ENCODE results near the gene CCDC170. TPM values are rescaled to one million over a fixed set of nuclear protein-coding genes. Genes with fewer than 3 reads are reported as not detected.

CCDC170 gene
- total and polyA plus RNA-seq, 5 donors from 2014 or later, result not detected

DNA sequence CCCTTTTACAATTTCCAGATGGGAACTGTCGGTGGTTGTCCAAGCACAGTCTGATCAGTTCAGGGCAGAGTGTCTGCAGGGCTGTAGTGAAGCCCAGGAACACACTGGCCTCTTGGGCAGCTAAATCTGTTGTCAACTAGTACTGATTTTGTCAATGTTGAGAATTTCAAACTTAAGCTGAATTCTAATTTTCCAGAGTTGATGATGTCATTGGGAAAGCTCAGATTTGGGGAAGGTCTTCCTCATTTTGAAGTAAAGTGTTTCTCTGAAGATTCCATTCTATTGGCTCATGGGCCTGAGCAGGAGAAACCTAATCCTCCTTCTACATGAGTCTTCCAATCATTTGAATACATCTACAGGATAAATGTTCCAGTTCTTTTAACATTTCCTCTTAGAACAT, 72.1 kb downstream of the CCDC170 start:
- H3K36me3 ChIP-seq (ENCODE audit: control insufficient read depth, insufficient read depth, low read length), result no peaks in the 10 kb centered on the region
- Mint-ChIP-seq H3K27me3 (peaks cover 4% of the 10 kb centered on the region), H3K9me3 (peaks cover 5 to 29% (median 7%) of the 10 kb centered on the region in 7 donors), H3K36me3 (no peaks in the 10 kb centered on the region), H3K4me1 (no peaks in the 10 kb centered on the region), H3K27ac (no peak overlapping the region), H3K4me3 (no peak overlapping the region)
- H3K4me1 ChIP-seq (ENCODE audit: control insufficient read depth, insufficient read depth, low read length, poor library complexity, severe bottlenecking), result no peaks in the 10 kb centered on the region
- DNase-seq (no peak), ATAC-seq (ENCODE audit: low read depth in 2 of 2) (no peak)
- H3K9me3 ChIP-seq (ENCODE audit: control insufficient read depth in 2 of 2, low read length in 2 of 2), result peaks cover 19 to 25% of the 10 kb centered on the region in 2 experiments
- no peak overlapping the region for H3K27ac ChIP-seq (ENCODE audit: insufficient read depth, low read length, poor library complexity, severe bottlenecking)
- no peak overlapping the region for H3K4me3 ChIP-seq (ENCODE audit: low read depth, low read length)
- H3K27me3 ChIP-seq (ENCODE audit: control insufficient read depth, insufficient read depth, low read length), result no peaks in the 10 kb centered on the region

DNA sequence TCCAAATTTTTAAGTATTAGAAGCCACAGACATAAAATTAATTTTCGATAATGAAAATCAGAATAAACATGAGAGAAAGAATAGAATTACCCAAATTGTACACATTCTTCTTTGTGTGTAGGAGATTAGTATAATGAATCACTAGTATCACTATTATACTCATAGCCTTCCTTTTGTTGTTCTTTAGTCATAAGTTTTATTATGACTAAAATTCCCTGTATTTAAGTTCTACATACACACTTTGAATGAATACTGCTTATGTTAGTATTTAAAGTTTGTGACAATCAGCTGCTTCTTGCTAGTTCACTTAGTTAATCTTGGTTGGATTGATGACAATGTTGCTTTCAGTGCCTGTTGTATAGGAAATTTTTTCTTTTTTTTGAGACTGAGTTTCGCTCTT, 72.7 kb downstream of the CCDC170 start:
- Mint-ChIP-seq H3K4me3 (no peak overlapping the region), H3K4me1 (no peaks in the 10 kb centered on the region)
- no peak for ATAC-seq (ENCODE audit: low read depth in 2 of 2)

DNA sequence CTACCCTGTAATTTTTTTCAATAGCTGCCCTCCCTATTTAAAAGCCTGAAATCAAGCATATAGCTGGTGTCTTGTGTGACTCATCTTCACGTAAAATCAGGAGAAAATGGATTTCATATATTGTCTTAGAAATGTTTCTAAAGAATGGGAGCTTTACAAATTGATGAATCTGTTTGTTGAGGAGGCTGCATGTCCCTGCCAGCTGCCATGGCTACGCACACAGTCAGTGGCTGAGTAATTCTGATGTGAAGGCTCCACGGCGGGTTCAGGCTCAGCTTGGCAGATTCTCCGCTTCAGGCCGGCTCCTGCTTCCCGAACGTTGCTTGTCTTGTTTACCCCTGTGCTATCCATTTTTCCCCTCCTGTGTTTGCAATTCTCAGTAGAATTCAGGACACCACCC, 82.8 kb downstream of the CCDC170 start:
- Mint-ChIP-seq H3K4me1 (no peaks in the 10 kb centered on the region), H3K9me3 (peaks cover 0 to 2% (median 0%) of the 10 kb centered on the region in 7 donors), H3K4me3 (no peak overlapping the region), H3K27ac (no peak overlapping the region), H3K27me3 (peaks cover 9% of the 10 kb centered on the region), H3K36me3 (no peaks in the 10 kb centered on the region)
- DNase-seq (no peak), ATAC-seq (ENCODE audit: low read depth in 2 of 2) (no peak)
- Histone ChIP-seq H3K9me3 (ENCODE audit: control insufficient read depth in 2 of 2, low read length in 2 of 2) (no peaks in the 10 kb centered on the region), H3K36me3 (ENCODE audit: control insufficient read depth, insufficient read depth, low read length) (no peaks in the 10 kb centered on the region), H3K4me1 (ENCODE audit: control insufficient read depth, insufficient read depth, low read length, poor library complexity, severe bottlenecking) (no peaks in the 10 kb centered on the region), H3K27ac (ENCODE audit: insufficient read depth, low read length, poor library complexity, severe bottlenecking) (no peak overlapping the region), H3K27me3 (ENCODE audit: control insufficient read depth, insufficient read depth, low read length) (no peaks in the 10 kb centered on the region), H3K4me3 (ENCODE audit: low read depth, low read length) (no peak overlapping the region)

More for the DNA sequence above, 72.7 kb downstream of the CCDC170 start:
- H3K27me3 Mint-ChIP-seq, result peaks cover 4% of the 10 kb centered on the region
- no peak for DNase-seq
- H3K36me3 ChIP-seq (ENCODE audit: control insufficient read depth, insufficient read depth, low read length), result no peaks in the 10 kb centered on the region
- no peaks in the 10 kb centered on the region for H3K4me1 ChIP-seq (ENCODE audit: control insufficient read depth, insufficient read depth, low read length, poor library complexity, severe bottlenecking)
- H3K27ac ChIP-seq (ENCODE audit: insufficient read depth, low read length, poor library complexity, severe bottlenecking), result no peak overlapping the region
- no peaks in the 10 kb centered on the region for H3K27me3 ChIP-seq (ENCODE audit: control insufficient read depth, insufficient read depth, low read length)
- H3K36me3 Mint-ChIP-seq, result no peaks in the 10 kb centered on the region
- H3K4me3 ChIP-seq (ENCODE audit: low read depth, low read length), result no peak overlapping the region
- H3K27ac Mint-ChIP-seq, result no peak overlapping the region
- H3K9me3 ChIP-seq (ENCODE audit: control insufficient read depth in 2 of 2, low read length in 2 of 2), result peaks cover 13 to 25% of the 10 kb centered on the region in 2 experiments
- H3K9me3 Mint-ChIP-seq, result peaks cover 2 to 25% (median 5%) of the 10 kb centered on the region in 7 donors

DNA sequence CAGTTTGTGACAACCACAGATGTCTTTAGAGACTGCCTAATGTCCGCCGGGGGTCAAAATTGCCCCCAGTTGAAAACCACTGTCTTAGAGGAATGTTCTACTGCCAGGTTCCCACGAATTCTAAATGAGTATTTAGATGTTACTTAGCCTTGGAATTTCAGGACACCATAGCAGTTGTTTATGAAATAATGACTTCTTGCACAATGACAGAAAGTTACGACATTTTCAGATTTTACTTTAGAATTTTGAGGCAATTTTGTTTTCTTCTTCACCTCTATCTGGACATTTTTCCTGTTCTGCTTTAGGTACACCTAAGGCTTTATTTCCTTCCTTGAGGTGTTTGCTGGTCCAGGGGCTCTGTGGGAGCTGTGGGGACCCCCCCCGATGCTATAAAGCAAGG, 83.4 kb downstream of the CCDC170 start:
- Mint-ChIP-seq H3K27ac (no peak overlapping the region), H3K27me3 (peaks cover 9% of the 10 kb centered on the region), H3K9me3 (peaks cover 0 to 1% (median 0%) of the 10 kb centered on the region in 7 donors), H3K36me3 (no peaks in the 10 kb centered on the region), H3K4me1 (no peaks in the 10 kb centered on the region), H3K4me3 (no peak overlapping the region)
- no peaks in the 10 kb centered on the region for H3K36me3 ChIP-seq (ENCODE audit: control insufficient read depth, insufficient read depth, low read length)
- H3K27me3 ChIP-seq (ENCODE audit: control insufficient read depth, insufficient read depth, low read length), result no peaks in the 10 kb centered on the region
- DNase-seq (no peak), ATAC-seq (ENCODE audit: low read depth in 2 of 2) (no peak)
- no peaks in the 10 kb centered on the region for H3K9me3 ChIP-seq (ENCODE audit: control insufficient read depth in 2 of 2, low read length in 2 of 2)
- H3K27ac ChIP-seq (ENCODE audit: insufficient read depth, low read length, poor library complexity, severe bottlenecking), result no peak overlapping the region
- no peak overlapping the region for H3K4me3 ChIP-seq (ENCODE audit: low read depth, low read length)
- H3K4me1 ChIP-seq (ENCODE audit: control insufficient read depth, insufficient read depth, low read length, poor library complexity, severe bottlenecking), result no peaks in the 10 kb centered on the region

DNA sequence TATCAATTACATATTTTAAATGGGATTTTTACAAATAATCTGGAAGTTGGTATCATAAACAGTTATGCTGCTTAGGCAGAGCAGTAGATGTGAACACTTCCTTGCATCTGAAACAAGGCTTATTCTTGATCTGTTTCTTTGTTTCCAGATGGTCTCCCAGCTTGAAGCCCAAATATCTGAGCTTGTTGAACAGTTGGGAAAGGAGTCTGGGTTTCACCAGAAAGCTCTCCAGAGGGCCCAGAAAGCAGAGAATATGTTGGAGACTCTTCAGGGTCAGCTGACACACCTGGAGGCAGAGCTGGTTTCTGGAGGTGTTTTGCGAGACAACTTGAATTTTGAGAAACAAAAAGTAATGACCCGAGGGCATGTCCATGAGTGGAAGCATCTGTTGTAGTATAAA, 91.9 kb downstream of the CCDC170 start:
- DNase-seq (no peak), ATAC-seq (ENCODE audit: low read depth in 2 of 2) (no peak)
- Mint-ChIP-seq H3K9me3 (peaks cover 0 to 6% (median 3%) of the 10 kb centered on the region in 7 donors), H3K27ac (no peak overlapping the region), H3K4me3 (no peak overlapping the region), H3K36me3 (no peaks in the 10 kb centered on the region), H3K27me3 (peaks cover 5% of the 10 kb centered on the region), H3K4me1 (no peaks in the 10 kb centered on the region)
- H3K27ac ChIP-seq (ENCODE audit: insufficient read depth, low read length, poor library complexity, severe bottlenecking), result no peak overlapping the region
- H3K4me1 ChIP-seq (ENCODE audit: control insufficient read depth, insufficient read depth, low read length, poor library complexity, severe bottlenecking), result no peaks in the 10 kb centered on the region
- no peaks in the 10 kb centered on the region for H3K36me3 ChIP-seq (ENCODE audit: control insufficient read depth, insufficient read depth, low read length)
- H3K9me3 ChIP-seq (ENCODE audit: control insufficient read depth in 2 of 2, low read length in 2 of 2), result no peaks in the 10 kb centered on the region
- no peak overlapping the region for H3K4me3 ChIP-seq (ENCODE audit: low read depth, low read length)
- H3K27me3 ChIP-seq (ENCODE audit: control insufficient read depth, insufficient read depth, low read length), result no peaks in the 10 kb centered on the region

DNA sequence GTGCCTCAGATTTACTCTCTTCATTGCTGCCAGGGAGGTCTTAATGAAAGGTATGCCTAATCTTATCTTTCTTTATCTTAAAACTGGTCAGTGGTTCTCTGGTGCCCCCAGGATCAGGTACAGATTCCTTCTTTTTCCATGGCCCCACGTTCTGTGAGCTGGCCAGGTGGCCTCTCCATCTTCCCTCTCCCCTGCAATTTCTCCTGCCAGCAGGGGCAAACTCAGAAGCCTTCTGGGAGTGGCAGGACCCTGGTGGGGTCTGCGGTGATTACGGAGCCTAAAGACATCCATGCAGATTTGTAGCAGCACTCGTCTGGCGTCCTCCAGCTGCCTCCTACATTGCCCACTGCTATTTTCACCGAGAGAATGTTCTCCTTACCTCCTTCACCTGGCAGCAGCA, 95.8 kb downstream of the CCDC170 start:
- Histone ChIP-seq H3K27me3 (ENCODE audit: control insufficient read depth, insufficient read depth, low read length) (no peaks in the 10 kb centered on the region), H3K4me1 (ENCODE audit: control insufficient read depth, insufficient read depth, low read length, poor library complexity, severe bottlenecking) (no peaks in the 10 kb centered on the region), H3K4me3 (ENCODE audit: low read depth, low read length) (no peak overlapping the region), H3K27ac (ENCODE audit: insufficient read depth, low read length, poor library complexity, severe bottlenecking) (no peak overlapping the region), H3K9me3 (ENCODE audit: control insufficient read depth in 2 of 2, low read length in 2 of 2) (peaks cover 5 to 6% of the 10 kb centered on the region in 2 experiments), H3K36me3 (ENCODE audit: control insufficient read depth, insufficient read depth, low read length) (no peaks in the 10 kb centered on the region)
- no peak overlapping the region for H3K4me3 Mint-ChIP-seq
- H3K27me3 Mint-ChIP-seq, result no peaks in the 10 kb centered on the region
- H3K9me3 Mint-ChIP-seq, result peaks cover 0 to 9% (median 5%) of the 10 kb centered on the region in 7 donors
- H3K4me1 Mint-ChIP-seq, result no peaks in the 10 kb centered on the region
- H3K27ac Mint-ChIP-seq, result no peak overlapping the region
- no peaks in the 10 kb centered on the region for H3K36me3 Mint-ChIP-seq
- DNase-seq (no peak), ATAC-seq (ENCODE audit: low read depth in 2 of 2) (no peak)

DNA sequence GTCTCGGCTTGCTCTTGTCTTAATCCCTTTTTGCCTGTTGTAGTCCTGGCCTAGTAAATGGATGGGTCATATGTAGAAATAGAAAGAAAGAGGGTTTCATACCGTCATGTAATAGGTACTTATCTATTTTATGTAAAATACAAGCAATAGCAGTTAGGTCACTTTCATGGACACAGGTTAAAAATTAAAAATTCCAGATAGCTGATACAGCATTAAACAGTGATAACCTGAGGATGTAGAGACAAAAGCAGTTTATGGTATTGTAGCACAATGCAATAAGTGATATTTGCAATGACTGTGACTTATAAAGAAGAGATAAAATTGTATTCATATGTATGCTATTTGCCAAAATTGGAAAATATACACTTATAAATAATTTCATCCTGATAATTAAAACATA, 96.9 kb downstream of the CCDC170 start:
- no peaks in the 10 kb centered on the region for H3K27me3 Mint-ChIP-seq
- Histone ChIP-seq H3K4me1 (ENCODE audit: control insufficient read depth, insufficient read depth, low read length, poor library complexity, severe bottlenecking) (no peaks in the 10 kb centered on the region), H3K9me3 (ENCODE audit: control insufficient read depth in 2 of 2, low read length in 2 of 2) (peaks cover 5 to 6% of the 10 kb centered on the region in 2 experiments), H3K4me3 (ENCODE audit: low read depth, low read length) (no peak overlapping the region), H3K36me3 (ENCODE audit: control insufficient read depth, insufficient read depth, low read length) (no peaks in the 10 kb centered on the region), H3K27ac (ENCODE audit: insufficient read depth, low read length, poor library complexity, severe bottlenecking) (no peak overlapping the region), H3K27me3 (ENCODE audit: control insufficient read depth, insufficient read depth, low read length) (no peaks in the 10 kb centered on the region)
- H3K36me3 Mint-ChIP-seq, result no peaks in the 10 kb centered on the region
- no peak for ATAC-seq (ENCODE audit: low read depth in 2 of 2)
- no peak overlapping the region for H3K4me3 Mint-ChIP-seq
- no peak overlapping the region for H3K27ac Mint-ChIP-seq
- H3K9me3 Mint-ChIP-seq, result peaks cover 0 to 9% (median 5%) of the 10 kb centered on the region in 7 donors
- DNase-seq, result no peak
- H3K4me1 Mint-ChIP-seq, result no peaks in the 10 kb centered on the region

DNA sequence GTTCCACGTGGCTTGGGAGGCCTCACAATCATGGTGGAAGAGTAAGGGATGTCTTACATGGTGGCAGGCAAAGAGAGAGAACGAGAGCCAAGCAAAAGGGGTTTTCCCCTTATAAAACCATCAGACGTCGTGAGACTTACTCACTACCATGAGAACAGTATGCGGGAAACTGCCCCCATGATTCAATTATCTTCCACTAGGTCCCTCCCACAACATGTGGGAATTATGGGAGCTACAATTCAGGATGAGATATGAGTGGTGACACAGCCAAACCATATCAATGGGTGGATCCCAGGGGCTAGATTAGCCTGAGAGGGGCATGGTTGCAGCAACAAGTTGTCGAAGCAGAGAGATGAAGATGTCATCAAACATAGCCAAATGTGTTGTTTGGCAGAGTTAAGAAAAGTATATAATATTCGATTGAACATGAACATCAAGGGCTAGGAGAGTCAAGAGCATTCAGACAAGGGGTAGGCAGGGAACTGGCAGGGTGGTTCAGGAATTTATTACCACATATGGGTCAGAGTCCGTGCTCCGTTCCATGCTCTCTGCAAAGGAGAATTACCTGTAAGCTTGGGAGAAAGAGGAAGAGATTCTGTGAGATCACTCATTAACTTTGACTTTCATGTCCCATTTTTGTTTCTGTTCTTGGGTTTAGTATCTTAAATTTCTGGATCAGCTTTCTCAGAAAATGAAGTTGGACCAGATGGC, 98.8 kb downstream of the CCDC170 start:
- Mint-ChIP-seq H3K4me3 (no peak overlapping the region), H3K9me3 (peaks cover 0 to 9% (median 4%) of the 10 kb centered on the region in 7 donors), H3K27ac (no peak overlapping the region), H3K27me3 (no peaks in the 10 kb centered on the region), H3K36me3 (no peaks in the 10 kb centered on the region), H3K4me1 (no peaks in the 10 kb centered on the region)
- Histone ChIP-seq H3K4me3 (ENCODE audit: low read depth, low read length) (no peak overlapping the region), H3K27me3 (ENCODE audit: control insufficient read depth, insufficient read depth, low read length) (no peaks in the 10 kb centered on the region), H3K9me3 (ENCODE audit: control insufficient read depth in 2 of 2, low read length in 2 of 2) (peaks cover 5 to 6% of the 10 kb centered on the region in 2 experiments), H3K36me3 (ENCODE audit: control insufficient read depth, insufficient read depth, low read length) (no peaks in the 10 kb centered on the region), H3K4me1 (ENCODE audit: control insufficient read depth, insufficient read depth, low read length, poor library complexity, severe bottlenecking) (no peaks in the 10 kb centered on the region), H3K27ac (ENCODE audit: insufficient read depth, low read length, poor library complexity, severe bottlenecking) (no peak overlapping the region)
- ATAC-seq (ENCODE audit: low read depth in 2 of 2), result no peak
- DNase-seq, result no peak
